Measurements from ENCODE around the gene PRKCA. TPM values are rescaled to one million over a fixed set of nuclear protein-coding genes. Genes with fewer than 3 reads are reported as not detected.

PRKCA gene
- total RNA-seq, 1 experiment from 2014 or later = 29.5 TPM

DNA sequence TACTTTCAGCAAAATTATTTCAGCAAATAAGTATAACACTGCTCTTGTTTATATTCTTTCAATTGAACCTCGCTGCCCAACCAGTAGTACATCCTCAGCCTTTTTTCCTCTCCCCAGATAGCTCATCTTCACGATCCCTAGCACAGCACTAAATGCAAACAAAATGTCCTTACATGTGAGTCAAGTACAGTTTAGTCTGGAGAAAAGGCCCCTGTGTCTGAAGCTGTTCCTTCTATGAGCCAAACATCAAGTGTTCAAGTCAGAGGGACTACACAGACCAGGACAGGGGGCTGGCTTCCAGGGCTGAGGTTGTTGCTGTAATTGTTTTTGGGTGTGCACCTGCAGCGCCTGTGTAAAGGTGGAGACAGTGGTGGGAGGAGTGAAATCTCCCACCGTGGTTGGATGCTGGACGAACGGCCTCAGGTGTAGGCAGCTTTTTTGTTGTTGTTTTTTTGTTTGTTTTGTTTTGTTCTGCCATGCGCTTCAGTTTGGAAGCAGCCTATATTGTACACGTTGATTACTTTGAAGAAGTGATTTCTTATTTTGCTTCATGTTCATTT, 147.1 kb downstream of the PRKCA start:
- Mint-ChIP-seq H3K27ac (peak overlapping the region; percentile 63), H3K36me3 (no peaks in the 10 kb centered on the region), H3K27me3 (ENCODE audit: low read depth) (no peaks in the 10 kb centered on the region), H3K4me3 (peak overlapping the region; percentile 4; the same call in 1 of the 2 replicates), H3K9me3 (no peaks in the 10 kb centered on the region), H3K4me1 (peaks cover 58% of the 10 kb centered on the region)
- TF ChIP-seq, protein P1, sequence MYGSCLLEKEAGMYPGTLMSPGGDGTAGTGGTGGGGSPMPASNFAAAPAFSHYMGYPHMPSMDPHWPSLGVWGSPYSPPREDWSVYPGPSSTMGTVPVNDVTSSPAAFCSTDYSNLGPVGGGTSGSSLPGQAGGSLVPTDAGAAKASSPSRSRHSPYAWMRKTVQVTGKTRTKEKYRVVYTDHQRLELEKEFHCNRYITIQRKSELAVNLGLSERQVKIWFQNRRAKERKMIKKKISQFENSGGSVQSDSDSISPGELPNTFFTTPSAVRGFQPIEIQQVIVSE (CRISPR knock-in tag; IDR thresholded peaks at IDR 0.05; ENCODE audit: borderline replicate concordance) = no peak
- no peak for TF ChIP-seq ZNF396 (CRISPR knock-in tag; IDR thresholded peaks at IDR 0.05; ENCODE audit: borderline replicate concordance)
- TF ChIP-seq MXD4 (CRISPR knock-in tag; IDR thresholded peaks at IDR 0.05; ENCODE audit: borderline replicate concordance) = no peak
- TF ChIP-seq, protein P2, sequence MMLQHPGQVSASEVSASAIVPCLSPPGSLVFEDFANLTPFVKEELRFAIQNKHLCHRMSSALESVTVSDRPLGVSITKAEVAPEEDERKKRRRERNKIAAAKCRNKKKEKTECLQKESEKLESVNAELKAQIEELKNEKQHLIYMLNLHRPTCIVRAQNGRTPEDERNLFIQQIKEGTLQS (CRISPR knock-in tag; conservative IDR thresholded peaks at IDR 0.05) = no peak
- TF ChIP-seq, protein P3, sequence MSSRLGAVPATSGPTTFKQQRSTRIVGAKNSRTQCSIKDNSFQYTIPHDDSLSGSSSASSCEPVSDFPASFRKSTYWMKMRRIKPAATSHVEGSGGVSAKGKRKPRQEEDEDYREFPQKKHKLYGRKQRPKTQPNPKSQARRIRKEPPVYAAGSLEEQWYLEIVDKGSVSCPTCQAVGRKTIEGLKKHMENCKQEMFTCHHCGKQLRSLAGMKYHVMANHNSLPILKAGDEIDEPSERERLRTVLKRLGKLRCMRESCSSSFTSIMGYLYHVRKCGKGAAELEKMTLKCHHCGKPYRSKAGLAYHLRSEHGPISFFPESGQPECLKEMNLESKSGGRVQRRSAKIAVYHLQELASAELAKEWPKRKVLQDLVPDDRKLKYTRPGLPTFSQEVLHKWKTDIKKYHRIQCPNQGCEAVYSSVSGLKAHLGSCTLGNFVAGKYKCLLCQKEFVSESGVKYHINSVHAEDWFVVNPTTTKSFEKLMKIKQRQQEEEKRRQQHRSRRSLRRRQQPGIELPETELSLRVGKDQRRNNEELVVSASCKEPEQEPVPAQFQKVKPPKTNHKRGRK (CRISPR knock-in tag; IDR thresholded peaks at IDR 0.05; ENCODE audit: borderline replicate concordance) = no peak
- TF ChIP-seq RORB (CRISPR knock-in tag; IDR thresholded peaks at IDR 0.05) = no peak
- TF ChIP-seq, protein P4, sequence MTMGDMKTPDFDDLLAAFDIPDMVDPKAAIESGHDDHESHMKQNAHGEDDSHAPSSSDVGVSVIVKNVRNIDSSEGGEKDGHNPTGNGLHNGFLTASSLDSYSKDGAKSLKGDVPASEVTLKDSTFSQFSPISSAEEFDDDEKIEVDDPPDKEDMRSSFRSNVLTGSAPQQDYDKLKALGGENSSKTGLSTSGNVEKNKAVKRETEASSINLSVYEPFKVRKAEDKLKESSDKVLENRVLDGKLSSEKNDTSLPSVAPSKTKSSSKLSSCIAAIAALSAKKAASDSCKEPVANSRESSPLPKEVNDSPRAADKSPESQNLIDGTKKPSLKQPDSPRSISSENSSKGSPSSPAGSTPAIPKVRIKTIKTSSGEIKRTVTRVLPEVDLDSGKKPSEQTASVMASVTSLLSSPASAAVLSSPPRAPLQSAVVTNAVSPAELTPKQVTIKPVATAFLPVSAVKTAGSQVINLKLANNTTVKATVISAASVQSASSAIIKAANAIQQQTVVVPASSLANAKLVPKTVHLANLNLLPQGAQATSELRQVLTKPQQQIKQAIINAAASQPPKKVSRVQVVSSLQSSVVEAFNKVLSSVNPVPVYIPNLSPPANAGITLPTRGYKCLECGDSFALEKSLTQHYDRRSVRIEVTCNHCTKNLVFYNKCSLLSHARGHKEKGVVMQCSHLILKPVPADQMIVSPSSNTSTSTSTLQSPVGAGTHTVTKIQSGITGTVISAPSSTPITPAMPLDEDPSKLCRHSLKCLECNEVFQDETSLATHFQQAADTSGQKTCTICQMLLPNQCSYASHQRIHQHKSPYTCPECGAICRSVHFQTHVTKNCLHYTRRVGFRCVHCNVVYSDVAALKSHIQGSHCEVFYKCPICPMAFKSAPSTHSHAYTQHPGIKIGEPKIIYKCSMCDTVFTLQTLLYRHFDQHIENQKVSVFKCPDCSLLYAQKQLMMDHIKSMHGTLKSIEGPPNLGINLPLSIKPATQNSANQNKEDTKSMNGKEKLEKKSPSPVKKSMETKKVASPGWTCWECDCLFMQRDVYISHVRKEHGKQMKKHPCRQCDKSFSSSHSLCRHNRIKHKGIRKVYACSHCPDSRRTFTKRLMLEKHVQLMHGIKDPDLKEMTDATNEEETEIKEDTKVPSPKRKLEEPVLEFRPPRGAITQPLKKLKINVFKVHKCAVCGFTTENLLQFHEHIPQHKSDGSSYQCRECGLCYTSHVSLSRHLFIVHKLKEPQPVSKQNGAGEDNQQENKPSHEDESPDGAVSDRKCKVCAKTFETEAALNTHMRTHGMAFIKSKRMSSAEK (CRISPR knock-in tag; IDR thresholded peaks at IDR 0.05; ENCODE audit: borderline replicate concordance) = no peak
- TF ChIP-seq SMAD4 (CRISPR knock-in tag; IDR thresholded peaks at IDR 0.05) = no peak
- TF ChIP-seq PRRX2 (CRISPR knock-in tag; IDR thresholded peaks at IDR 0.05) = no peak
- TF ChIP-seq ETV6 (CRISPR knock-in tag; IDR thresholded peaks at IDR 0.05) = no peak
- TF ChIP-seq, protein P5, sequence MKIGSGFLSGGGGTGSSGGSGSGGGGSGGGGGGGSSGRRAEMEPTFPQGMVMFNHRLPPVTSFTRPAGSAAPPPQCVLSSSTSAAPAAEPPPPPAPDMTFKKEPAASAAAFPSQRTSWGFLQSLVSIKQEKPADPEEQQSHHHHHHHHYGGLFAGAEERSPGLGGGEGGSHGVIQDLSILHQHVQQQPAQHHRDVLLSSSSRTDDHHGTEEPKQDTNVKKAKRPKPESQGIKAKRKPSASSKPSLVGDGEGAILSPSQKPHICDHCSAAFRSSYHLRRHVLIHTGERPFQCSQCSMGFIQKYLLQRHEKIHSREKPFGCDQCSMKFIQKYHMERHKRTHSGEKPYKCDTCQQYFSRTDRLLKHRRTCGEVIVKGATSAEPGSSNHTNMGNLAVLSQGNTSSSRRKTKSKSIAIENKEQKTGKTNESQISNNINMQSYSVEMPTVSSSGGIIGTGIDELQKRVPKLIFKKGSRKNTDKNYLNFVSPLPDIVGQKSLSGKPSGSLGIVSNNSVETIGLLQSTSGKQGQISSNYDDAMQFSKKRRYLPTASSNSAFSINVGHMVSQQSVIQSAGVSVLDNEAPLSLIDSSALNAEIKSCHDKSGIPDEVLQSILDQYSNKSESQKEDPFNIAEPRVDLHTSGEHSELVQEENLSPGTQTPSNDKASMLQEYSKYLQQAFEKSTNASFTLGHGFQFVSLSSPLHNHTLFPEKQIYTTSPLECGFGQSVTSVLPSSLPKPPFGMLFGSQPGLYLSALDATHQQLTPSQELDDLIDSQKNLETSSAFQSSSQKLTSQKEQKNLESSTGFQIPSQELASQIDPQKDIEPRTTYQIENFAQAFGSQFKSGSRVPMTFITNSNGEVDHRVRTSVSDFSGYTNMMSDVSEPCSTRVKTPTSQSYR (CRISPR knock-in tag; IDR thresholded peaks at IDR 0.05) = no peak
- no peak for TF ChIP-seq ELF4 (CRISPR knock-in tag; IDR thresholded peaks at IDR 0.05; ENCODE audit: low read depth)
- no peak for TF ChIP-seq TEAD4 (CRISPR knock-in tag; IDR thresholded peaks at IDR 0.05)
- TF ChIP-seq, protein P6, sequence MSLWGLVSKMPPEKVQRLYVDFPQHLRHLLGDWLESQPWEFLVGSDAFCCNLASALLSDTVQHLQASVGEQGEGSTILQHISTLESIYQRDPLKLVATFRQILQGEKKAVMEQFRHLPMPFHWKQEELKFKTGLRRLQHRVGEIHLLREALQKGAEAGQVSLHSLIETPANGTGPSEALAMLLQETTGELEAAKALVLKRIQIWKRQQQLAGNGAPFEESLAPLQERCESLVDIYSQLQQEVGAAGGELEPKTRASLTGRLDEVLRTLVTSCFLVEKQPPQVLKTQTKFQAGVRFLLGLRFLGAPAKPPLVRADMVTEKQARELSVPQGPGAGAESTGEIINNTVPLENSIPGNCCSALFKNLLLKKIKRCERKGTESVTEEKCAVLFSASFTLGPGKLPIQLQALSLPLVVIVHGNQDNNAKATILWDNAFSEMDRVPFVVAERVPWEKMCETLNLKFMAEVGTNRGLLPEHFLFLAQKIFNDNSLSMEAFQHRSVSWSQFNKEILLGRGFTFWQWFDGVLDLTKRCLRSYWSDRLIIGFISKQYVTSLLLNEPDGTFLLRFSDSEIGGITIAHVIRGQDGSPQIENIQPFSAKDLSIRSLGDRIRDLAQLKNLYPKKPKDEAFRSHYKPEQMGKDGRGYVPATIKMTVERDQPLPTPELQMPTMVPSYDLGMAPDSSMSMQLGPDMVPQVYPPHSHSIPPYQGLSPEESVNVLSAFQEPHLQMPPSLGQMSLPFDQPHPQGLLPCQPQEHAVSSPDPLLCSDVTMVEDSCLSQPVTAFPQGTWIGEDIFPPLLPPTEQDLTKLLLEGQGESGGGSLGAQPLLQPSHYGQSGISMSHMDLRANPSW (CRISPR knock-in tag; conservative IDR thresholded peaks at IDR 0.05; ENCODE audit: low read depth) = no peak
- TF ChIP-seq ZBTB21 (CRISPR knock-in tag; IDR thresholded peaks at IDR 0.05; ENCODE audit: borderline replicate concordance) = no peak
- TF ChIP-seq, protein P7, sequence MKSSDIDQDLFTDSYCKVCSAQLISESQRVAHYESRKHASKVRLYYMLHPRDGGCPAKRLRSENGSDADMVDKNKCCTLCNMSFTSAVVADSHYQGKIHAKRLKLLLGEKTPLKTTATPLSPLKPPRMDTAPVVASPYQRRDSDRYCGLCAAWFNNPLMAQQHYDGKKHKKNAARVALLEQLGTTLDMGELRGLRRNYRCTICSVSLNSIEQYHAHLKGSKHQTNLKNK (CRISPR knock-in tag; IDR thresholded peaks at IDR 0.05) = no peak
- TF ChIP-seq HMGA2 (CRISPR knock-in tag; IDR thresholded peaks at IDR 0.05) = no peak
- TF ChIP-seq ZNF317 (CRISPR knock-in tag; IDR thresholded peaks at IDR 0.05; ENCODE audit: borderline replicate concordance, low read depth) = no peak
- no peak for TF ChIP-seq CREM (CRISPR knock-in tag; IDR thresholded peaks at IDR 0.05)
- no peak for TF ChIP-seq GTF2I (CRISPR knock-in tag; conservative IDR thresholded peaks at IDR 0.05)
- ATAC-seq (peak; percentile 47), DNase-seq (ENCODE audit: low spot score) (no peak)
- ChIA-PET CTCF (interaction anchor here (0.7 to 1.2 kb wide), 4 partner anchors 16 to 139 kb away, joined by 3 to 5 read pairs (median 4); no protein-coding TSS in a partner anchor), POLR2A (interaction anchor here (1.0 kb wide), 1 partner anchor 8 kb away, joined by 3 read pairs; no protein-coding TSS in a partner anchor)

Data from WTC11 (cell line).